Activated B cell treated with CpG ODN at 0.5 μM for 24 hours (primary cell): Measurements from ENCODE around the gene CAMKK1. TPM values are rescaled to one million over a fixed set of nuclear protein-coding genes. Genes with fewer than 3 reads are reported as not detected.

ENCODE experiments used
- ATAC-seq: fragments of 200-7000 bp; cut with Tn5 transposase; one replicate; pipeline ENCODE4 v1.10.0; 2021; ENCODE audit warnings: low read depth, mild to moderate bottlenecking, moderate library complexity
- CTCF ChIA-PET: fragments of 350-600 bp; sonication (Branson Sonifier 250); formaldehyde crosslinking; loops from one replicate; lab custom pipeline; 2021; ENCODE audit warnings: antibody characterized with exemption; lab: Charles Lee
- POLR2A ChIA-PET: fragments of 350-600 bp; sonication (Branson Sonifier 250); formaldehyde crosslinking; loops from one replicate; lab custom pipeline; 2021; ENCODE audit warnings: antibody characterized with exemption; lab: Charles Lee
- DNase-seq: peaks from one replicate; pipeline ENCODE4 v3.0.0; 2022
- H3K27ac Mint-ChIP-seq: one replicate; pipeline ENCODE4 v1.8.0; 2020; ENCODE audit warnings: mixed read lengths
- H3K27me3 Mint-ChIP-seq: one replicate; pipeline ENCODE4 v1.8.0; 2021; ENCODE audit warnings: mixed read lengths
- H3K36me3 Mint-ChIP-seq: one replicate; pipeline ENCODE4 v1.8.0; 2021; ENCODE audit warnings: low read depth, mixed read lengths
- H3K4me1 Mint-ChIP-seq: one replicate; pipeline ENCODE4 v1.8.0; 2021; ENCODE audit warnings: mixed read lengths
- H3K4me3 Mint-ChIP-seq: one replicate; pipeline ENCODE4 v1.8.0; 2020; ENCODE audit warnings: mild to moderate bottlenecking, mixed read lengths
- H3K9me3 Mint-ChIP-seq: one replicate; pipeline ENCODE4 v1.8.0; 2020; ENCODE audit warnings: mixed read lengths
- intact Hi-C: fragments of 100-400 bp; cut with micrococcal nuclease; formaldehyde crosslinking; loops from one replicate; pipeline ENCODE4 v1.15.1; 2024
- total RNA-seq: library from RNA; stranded (reverse); gene quantifications from 2 replicates; pipeline ENCODE4 v1.2.3, GENCODE V29; 2022
- TF ChIP-seq, protein P1 (sequence below): fragments of 200-600 bp; IDR thresholded peaks from one replicate; pipeline ENCODE4 v1.8.0; 2022; ENCODE audit warnings: antibody characterized with exemption, mild to moderate bottlenecking

CAMKK1 gene
- total RNA-seq, 1 donor from 2014 or later: 6.1 TPM

DNA sequence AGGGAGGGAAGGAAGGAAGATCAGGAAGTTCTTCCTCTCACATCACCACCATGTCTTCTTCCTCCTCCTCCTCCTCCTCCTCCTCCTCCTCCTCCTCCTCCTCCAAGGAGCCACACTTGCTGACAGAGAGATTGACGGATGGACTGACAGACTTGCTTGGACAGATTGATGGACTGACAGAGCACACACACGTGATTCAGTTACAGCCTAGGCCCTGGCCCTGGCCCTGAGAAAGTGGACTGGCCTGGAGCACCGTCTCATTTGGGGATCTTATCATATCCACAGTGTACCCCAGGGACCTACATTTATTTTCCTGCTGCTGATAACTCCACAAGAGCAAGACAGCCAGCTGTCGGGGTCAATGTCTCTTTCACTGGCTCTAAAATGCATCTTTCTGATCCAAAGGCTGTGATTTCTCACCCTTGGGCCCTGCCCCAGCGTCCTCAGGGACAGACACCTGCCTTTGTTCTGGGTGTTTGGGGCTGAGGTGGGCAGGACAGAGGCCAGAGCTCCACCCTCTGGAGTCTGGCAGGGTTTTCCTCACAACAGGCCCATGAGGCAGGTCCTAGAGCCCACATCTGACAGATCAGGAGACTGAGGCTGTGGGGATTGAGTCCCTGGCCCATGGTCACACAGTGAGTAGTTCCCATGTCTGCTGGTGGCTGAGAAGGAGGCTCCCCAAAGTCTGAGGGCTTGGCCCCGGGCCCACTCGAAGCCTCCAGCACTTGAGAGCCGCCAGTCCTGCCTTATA is 25.7 kb upstream of the CAMKK1 start:
- H3K27ac Mint-ChIP-seq: no peak overlapping the region
- H3K9me3 Mint-ChIP-seq: no peaks in the 10 kb centered on the region
- H3K27me3 Mint-ChIP-seq: no peaks in the 10 kb centered on the region
- intact Hi-C loops: loop anchor here (10.0 kb wide), 1 partner anchor 184 kb away; no protein-coding TSS in a partner anchor
- TF ChIP-seq, protein P1, sequence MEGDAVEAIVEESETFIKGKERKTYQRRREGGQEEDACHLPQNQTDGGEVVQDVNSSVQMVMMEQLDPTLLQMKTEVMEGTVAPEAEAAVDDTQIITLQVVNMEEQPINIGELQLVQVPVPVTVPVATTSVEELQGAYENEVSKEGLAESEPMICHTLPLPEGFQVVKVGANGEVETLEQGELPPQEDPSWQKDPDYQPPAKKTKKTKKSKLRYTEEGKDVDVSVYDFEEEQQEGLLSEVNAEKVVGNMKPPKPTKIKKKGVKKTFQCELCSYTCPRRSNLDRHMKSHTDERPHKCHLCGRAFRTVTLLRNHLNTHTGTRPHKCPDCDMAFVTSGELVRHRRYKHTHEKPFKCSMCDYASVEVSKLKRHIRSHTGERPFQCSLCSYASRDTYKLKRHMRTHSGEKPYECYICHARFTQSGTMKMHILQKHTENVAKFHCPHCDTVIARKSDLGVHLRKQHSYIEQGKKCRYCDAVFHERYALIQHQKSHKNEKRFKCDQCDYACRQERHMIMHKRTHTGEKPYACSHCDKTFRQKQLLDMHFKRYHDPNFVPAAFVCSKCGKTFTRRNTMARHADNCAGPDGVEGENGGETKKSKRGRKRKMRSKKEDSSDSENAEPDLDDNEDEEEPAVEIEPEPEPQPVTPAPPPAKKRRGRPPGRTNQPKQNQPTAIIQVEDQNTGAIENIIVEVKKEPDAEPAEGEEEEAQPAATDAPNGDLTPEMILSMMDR: no peak
- ChIA-PET POLR2A (no interaction called here), CTCF (no interaction called here)
- ATAC-seq (no peak), DNase-seq (no peak)
- peaks cover 70% of the 10 kb centered on the region for H3K4me1 Mint-ChIP-seq
- H3K36me3 Mint-ChIP-seq: no peaks in the 10 kb centered on the region
- no peak overlapping the region for H3K4me3 Mint-ChIP-seq

DNA sequence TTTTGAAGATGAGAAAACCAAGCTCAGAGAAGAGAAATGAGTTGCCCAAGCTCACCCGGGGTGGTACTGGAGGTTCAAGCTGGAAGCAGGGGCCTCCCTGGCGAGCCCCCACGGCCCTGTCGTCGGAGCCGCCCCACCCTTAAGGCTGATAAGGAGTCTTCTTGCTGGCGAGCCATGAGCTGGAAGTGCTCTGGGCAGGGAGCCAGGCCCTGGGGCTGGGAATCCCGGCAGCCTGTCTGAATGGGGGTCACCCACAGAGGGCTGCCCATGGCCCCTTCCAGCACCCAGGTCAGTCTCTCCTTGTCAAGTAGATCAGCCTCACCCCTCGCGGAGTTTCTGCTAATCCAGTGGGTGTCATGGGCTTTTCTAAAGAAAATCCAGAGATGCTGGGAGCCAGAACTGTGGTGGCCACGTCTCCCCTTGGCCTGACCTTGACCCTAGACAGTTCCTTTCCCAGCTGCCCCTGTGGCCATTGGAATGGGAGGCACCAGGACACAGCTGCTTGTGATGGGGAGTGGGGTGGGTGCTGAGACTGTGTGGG is 24.6 kb upstream of the CAMKK1 start:
- DNase-seq (no peak), ATAC-seq (no peak)
- TF ChIP-seq, protein P1: no peak
- Mint-ChIP-seq H3K27me3 (no peaks in the 10 kb centered on the region), H3K27ac (peak overlapping the region; percentile 96), H3K4me3 (no peak overlapping the region), H3K4me1 (peaks cover 73% of the 10 kb centered on the region), H3K36me3 (no peaks in the 10 kb centered on the region), H3K9me3 (no peaks in the 10 kb centered on the region)
- ChIA-PET POLR2A (interaction anchor here (0.6 to 10.0 kb wide), 14 partner anchors 8 to 221 kb away, joined by 3 to 311 read pairs (median 7); partner anchors contain the start of genes ATP2A3, CAMKK1 and NCBP3), CTCF (interaction anchor here (0.5 to 1.4 kb wide), 3 partner anchors 44 to 157 kb away, joined by 3 to 5 read pairs (median 4); no protein-coding TSS in a partner anchor)
- intact Hi-C loops: loop anchor here (10.0 kb wide), 1 partner anchor 183 kb away; no protein-coding TSS in a partner anchor

DNA sequence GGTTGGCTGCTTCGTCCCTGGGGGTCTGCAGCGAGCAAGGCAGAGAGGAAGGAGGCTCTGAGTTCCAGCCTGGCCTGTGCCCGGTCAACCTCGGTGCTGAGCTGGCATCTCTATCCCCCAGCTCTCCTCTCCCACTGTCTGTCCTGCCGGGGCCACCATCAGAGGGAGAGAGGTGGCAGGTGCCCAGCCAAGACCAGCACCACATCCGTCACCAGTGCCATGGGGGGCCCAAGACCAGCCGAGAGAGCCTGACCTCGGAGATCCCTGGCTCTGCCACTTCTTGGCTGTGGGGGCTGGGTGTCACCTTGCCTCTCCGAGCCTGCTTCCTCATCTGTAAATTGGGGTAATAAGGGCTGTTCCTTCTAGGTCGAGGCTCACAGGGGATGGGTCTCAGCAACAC is 24.0 kb upstream of the CAMKK1 start:
- ATAC-seq (no peak), DNase-seq (peak; percentile 39)
- Mint-ChIP-seq H3K36me3 (no peaks in the 10 kb centered on the region), H3K27me3 (no peaks in the 10 kb centered on the region), H3K9me3 (no peaks in the 10 kb centered on the region), H3K4me3 (peak overlapping the region; percentile 82), H3K27ac (peak overlapping the region; percentile 96), H3K4me1 (peaks cover 73% of the 10 kb centered on the region)
- POLR2A ChIA-PET: interaction anchor here (0.5 to 10.0 kb wide), 20 partner anchors 9 to 1127 kb away, joined by 3 to 311 read pairs (median 5); partner anchors contain the start of genes ATP2A3, CAMKK1 and NCBP3
- TF ChIP-seq, protein P1: no peak
- CTCF ChIA-PET: interaction anchor here (1.0 to 1.6 kb wide), 6 partner anchors 18 to 158 kb away, joined by 3 to 5 read pairs (median 4); partner anchors contain the start of gene CAMKK1
- intact Hi-C loops: loop anchor here (10.0 kb wide), 1 partner anchor 182 kb away; no protein-coding TSS in a partner anchor

DNA sequence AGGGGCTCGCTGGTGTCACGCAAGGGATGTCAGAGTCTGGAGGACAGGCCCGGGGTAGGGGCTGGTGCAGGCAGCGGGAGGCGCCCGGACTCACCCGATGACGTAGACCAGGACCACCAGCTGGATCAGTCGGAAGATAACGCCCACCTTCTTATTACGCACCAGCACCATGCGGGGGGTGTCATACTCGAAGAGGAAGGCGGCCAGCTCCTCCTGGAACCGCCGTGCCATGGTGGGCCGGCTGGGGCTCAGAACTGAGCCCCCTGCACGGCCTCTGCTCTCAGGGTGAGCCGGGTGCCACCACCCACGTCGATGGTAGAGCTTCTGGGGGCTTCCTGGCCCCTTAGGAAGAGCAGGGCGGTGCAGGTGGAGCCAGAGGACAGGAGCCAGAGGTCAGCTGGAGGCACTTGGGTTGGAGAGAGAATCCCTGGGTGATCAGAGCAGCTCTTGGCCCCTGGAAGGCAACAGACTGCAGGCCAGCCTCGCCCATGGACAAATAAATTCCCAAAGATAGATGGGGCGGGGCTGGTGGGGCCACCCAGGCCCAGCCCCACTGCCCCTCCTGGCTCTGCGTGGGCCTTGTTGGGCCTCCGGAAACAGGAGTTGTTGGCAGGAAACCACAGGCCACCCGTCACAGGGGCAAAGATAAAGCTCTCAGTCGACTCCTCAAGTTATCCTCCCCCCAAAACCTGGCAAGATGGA is 23.3 kb upstream of the CAMKK1 start, which contains the start of gene P2RX1:
Gene P2RX1 (minus strand): TSS at position 471 of the 702 bp plus-strand sequence. CDS start 240 bp downstream, at position 231.
- DNase-seq: peak; percentile 46
- H3K27me3 Mint-ChIP-seq: no peaks in the 10 kb centered on the region
- peak within 1 kb of the TSS; percentile 82 for H3K4me3 Mint-ChIP-seq
- peak within 1 kb of the TSS; percentile 96 for H3K27ac Mint-ChIP-seq
- peaks cover 75% of the 10 kb centered on the region for H3K4me1 Mint-ChIP-seq
- H3K9me3 Mint-ChIP-seq: no peaks in the 10 kb centered on the region
- no peaks in the 10 kb centered on the region for H3K36me3 Mint-ChIP-seq
- ChIA-PET CTCF (interaction anchor here (0.7 to 5.7 kb wide), 8 partner anchors 19 to 159 kb away, joined by 3 to 72 read pairs (median 4); partner anchors contain the start of gene CAMKK1), POLR2A (interaction anchor here (0.5 to 10.0 kb wide), 21 partner anchors 9 to 1127 kb away, joined by 3 to 311 read pairs (median 5); partner anchors contain the start of genes ATP2A3, CAMKK1 and NCBP3)
- TF ChIP-seq, protein P1: no peak
- intact Hi-C loops: loop anchor here (2.0 to 10.0 kb wide), 2 partner anchors 69 to 181 kb away; partner anchors contain the start of gene NCBP3
- no peak for ATAC-seq
